Left renal cortex interstitium (tissue), 4 donors: Measurements from ENCODE around the gene PCCA. TPM values are rescaled to one million over a fixed set of nuclear protein-coding genes. Genes with fewer than 3 reads are reported as not detected.
"Not testable (repeated sequence)": the region's sequence is repeated elsewhere in the genome, so short reads cannot be mapped to it uniquely, and the experiment has no call there.

ENCODE experiments used
- DNase-seq, 4 donors: peaks; one replicate each; pipeline ENCODE4 v3.0.0-alpha.2; 2013; ENCODE audit warnings: low read depth in 4 of 4, low spot score in 2 of 4, missing footprints in 1 of 4
- polyA plus RNA-seq, 4 donors: library from polyadenylated mRNA; unstranded; fragments of 120-200 nt; gene quantifications; one replicate each; pipeline ENCODE4 v1.2.1, GENCODE V29; 2013; ENCODE audit not compliant: insufficient read length in 4 of 4

Gene PCCA
- polyA plus RNA-seq, 4 donors, result 45.1 to 66.6 (median 54.9) TPM

DNA sequence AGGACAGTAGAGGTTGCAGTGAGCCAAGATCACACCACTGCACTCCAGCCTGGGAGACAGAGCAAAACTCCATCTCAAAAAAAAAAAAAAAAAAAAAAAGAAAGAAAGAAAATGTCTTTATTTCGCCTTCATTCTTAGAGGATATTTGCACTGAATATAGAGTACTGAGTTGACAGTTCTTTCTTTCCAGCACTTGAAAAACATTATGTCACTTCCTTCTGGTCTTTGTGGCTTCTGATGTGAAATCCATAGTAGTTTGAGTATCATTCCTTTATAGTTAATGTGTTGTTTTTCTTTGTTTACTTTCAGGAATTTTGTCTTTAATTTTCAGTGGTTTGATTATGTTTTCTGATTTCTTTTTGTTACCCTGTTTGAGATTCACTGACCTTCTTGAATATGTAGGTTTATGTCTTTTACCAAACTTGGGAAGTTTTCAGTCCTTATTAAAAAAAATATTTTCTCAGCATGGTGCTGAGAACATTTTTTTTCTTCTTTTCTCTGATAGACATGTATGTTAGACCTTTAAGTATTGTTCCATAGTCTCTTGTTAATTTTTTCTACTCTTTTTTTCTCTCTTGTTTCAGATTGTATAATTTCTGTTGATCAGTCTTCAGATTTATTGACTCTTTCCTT lies 50.1 kb downstream of the PCCA start:
- no peak for DNase-seq

DNA sequence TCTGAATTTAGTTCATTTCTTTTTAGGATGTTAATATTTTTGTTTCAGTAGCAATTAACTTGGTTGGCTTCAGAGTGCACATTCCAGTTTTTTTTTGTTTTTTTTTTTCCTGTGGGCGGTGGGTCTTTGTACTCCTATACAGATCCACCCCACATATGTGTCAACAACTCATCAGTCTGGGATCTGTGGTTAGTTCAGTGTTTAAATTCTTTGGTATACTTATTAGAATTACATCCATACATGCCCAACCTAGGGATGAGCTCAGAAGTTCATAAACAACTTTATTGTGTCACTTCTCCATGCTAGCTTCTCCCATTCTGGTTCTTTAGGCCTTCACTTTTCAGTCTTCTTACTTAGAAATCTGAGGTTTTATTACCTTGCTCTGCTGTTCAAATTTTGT lies 50.9 kb downstream of the PCCA start:
- DNase-seq, result no peak

DNA sequence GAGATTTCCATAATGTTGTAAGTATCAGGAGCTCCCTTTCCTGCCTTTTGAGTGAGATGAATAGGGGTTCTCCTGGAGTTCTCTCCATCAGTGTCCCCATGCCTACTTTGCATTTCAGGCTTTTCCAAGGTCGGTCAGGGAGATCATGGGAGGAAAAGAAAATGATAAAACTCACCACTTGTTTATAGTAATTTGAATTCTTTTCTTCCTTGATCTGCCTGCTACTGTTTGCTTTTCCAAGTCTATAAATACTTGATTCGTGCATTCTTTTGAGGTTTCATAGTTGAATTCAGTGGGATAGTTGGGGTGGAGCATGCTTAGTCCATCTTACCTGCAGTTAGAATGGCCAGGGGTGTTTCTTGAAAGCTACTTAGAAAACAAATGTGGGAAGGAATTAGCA lies 51.5 kb downstream of the PCCA start:
- no peak for DNase-seq

DNA sequence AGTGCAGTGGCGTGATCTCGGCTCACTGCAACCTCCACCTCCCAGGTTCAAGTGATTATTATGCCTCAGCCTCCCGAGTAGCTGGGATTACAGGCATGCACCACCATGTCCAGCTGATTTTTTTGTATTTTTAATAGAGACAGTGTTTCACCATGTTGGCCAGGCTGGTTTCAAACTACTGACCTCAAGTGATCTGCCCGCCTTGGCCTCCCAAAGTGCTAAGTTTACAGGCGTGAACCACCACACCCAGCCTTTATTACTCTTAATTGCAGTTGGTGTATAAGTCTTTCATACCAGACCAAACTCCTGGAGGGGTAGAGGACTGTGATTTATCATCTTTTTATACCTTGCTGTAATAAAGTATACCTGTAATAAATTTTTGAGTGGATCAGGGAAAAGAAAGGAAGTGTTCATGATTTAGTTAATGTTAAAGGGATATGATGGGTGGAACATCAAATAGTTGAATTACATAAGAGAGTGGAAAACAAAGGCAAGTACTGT lies 52.6 kb downstream of the PCCA start:
- not testable (repeated sequence) for DNase-seq

DNA sequence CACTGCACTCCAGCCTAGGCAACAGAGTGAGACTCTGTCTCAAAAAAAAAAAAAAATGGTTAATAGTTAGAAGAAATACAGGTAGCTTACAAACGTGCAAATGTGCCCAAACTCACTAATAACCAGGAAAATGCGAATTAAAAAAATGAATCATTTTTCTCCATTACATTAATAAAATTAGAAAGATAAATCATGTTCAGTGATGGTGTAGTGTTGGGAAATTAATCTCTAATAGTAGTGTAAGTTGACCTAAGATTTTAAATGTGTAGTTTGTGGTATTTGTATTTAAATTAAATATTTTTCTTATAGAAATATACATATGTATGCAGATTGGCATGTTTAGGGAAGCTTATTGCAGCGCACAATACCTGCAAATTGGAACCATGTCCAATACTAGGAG lies 57.6 kb downstream of the PCCA start:
- no peak for DNase-seq

DNA sequence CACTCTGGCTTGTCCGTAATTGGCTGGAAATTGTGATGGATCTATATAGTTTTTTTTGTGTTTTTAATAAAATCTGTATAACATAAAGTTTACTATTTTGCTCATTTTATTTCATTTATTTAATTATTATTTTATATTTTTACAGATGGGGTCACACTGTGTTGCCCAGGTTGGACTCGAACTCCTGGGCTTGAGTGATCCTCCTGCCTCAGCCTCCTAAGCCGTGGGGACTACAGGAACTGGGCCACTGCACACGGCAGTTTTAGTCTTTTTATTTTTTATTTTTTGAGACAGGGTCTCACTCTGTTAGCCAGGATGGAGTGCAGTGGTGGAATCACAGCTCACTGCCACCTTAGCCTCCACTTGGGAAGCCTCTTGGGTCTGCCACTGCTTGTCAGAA lies 58.9 kb downstream of the PCCA start:
- DNase-seq, result no peak

DNA sequence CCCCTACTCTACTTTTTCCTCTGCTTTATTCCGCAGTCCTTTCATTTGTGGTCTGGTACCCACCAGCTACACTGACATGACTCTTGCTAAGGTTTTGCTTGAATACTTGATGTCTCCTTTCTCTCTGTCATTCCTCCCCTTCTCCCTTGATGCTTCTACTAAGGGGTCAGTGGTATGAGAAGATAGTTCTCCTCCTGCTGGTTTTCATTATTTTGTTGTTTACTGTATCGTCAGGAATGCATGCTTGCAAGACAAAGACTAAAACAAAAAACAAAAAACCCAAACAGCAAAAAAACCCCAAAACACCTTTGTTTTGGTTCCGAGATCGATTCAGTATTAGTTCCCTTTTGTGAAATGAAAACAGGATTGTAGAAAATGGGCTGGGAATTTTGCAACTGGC lies 59.5 kb downstream of the PCCA start:
- DNase-seq, result no peak

DNA sequence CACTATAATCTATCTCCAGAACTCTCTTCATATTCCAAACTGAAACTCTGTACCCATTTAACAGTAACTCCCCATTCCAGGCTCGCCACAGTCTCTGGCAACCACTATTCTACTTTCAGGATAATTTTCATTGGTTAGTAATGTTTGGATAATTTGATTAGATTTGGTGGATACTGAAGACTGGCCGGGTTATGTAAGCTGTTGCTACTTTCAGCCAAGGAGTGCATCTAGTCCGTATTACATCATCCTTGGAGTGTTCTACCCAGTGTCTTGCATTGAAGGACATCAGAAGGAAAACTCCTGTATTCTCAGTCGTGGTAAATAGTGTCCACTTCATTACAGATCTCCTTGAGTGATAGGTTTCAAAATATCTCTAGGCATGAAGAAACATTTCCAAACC lies 60.5 kb downstream of the PCCA start:
- DNase-seq, result no peak

DNA sequence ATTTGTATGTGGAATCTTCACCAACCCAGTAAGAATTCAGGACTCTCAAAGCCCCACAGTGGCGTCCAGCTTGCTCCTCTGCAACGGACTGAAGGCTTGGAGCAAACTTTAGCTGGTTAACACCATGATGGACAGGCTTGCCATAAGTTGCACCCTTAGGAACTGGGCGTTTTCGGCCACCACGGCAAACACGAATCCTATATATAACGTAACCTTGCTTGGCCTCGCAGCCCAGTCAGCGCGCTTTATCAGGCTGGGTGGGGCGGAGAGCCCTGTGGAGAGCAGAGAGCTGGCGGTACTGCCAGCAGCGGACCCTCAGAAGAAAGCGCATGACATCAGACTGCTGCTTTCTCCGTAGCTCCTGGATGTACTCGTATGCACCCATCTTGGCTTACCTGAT lies 61.8 kb downstream of the PCCA start:
- not testable (repeated sequence) for DNase-seq

DNA sequence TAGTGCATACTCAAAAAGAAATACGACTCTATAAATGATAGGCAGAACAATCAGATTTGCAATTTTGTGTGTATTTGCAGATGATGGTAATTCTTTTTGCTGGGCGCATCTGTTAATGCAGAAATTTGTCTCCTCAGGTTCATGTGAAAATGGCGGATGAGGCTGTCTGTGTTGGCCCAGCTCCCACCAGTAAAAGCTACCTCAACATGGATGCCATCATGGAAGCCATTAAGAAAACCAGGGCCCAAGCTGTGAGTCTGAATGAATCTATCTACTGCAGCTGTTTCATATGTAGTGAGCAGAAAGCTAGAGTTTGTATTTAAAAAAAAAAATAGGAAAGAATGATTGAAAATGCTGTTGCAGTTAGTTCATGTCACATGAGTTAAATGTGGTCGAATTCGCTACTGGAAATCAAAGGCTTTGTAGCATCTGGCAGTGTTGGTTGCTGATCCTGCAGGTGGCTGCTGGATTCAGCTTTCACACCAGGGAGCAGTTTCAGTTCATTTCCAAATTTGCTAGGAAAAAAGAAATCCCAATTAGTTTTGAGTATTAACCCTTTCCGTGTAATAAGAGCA lies 66.0 kb downstream of the PCCA start:
- no peak for DNase-seq

DNA sequence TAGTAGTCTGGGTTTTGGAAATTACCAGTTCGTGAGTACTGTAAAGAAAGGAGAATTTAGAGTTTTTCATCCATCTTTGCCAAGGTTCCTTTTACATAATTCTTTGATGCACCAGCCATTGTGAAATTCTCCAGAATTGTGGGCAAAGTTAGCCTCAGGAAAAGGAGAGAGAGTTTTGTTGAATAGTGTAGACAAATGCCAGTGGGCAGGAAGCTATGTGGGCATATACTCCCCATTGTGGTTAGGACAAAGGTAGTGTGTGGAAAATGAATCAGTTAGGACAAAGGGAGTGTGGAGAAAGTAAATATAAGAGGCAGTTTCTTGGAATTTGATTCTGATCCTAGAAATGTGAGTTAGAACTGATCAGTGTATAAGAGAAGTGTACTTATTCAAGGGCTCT lies 67.9 kb downstream of the PCCA start:
- no peak for DNase-seq

DNA sequence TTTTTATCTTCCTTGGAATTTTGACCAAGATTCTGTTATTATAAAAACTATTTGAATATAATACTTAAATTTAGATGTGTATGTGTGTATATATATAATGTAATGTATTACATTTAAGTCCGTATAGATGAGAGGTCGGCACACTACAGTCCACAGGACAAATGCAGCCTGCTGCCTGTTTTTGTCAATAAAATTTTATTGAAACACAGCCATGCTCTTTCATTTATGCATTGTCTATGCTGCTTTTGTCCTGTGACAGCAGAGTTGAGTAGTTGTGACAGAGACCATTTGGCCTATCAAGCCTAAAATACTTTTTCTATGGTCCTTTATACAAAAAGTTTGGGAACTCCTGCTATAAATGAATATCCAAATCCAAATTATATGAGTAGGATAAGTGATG lies 69.7 kb downstream of the PCCA start:
- no peak for DNase-seq

DNA sequence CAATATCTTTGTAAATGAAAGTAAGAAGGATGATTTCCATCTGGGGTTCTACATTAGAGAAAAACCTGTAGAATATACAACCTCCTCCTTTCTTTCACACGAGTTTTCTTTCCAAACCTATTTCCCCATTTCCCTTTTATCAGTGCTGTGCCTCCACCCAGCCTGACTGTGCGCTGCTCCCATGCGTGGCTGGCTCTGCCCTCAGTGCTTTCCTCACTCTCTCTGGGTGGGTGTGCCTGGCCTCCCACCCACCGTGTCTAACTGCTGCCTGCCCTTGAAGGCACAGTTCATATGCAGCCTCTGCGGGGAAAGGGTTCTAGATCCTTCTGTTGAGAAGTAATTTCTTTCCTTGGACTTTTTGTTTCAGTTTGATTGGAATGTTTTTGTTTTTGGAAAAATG lies 70.7 kb downstream of the PCCA start:
- no peak for DNase-seq

DNA sequence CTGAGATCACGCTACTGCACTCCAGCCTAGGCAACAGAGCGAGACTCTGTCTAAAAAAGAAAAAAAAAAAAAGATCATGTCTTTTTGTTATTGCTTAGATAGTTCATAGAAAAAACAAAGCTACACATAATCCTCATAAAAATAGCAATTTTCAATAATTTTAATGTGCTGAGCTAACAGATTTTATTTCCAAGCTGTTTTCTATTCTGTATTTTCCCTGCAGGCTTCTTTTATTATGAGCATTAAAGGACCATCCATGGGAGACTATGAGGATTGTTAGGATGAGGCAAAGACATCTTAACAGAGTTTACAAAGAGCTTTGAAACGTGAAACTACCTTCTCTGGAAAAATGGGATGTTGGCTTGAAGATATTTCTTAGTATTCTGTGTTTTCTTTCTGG lies 71.6 kb downstream of the PCCA start:
- DNase-seq, result no peak

DNA sequence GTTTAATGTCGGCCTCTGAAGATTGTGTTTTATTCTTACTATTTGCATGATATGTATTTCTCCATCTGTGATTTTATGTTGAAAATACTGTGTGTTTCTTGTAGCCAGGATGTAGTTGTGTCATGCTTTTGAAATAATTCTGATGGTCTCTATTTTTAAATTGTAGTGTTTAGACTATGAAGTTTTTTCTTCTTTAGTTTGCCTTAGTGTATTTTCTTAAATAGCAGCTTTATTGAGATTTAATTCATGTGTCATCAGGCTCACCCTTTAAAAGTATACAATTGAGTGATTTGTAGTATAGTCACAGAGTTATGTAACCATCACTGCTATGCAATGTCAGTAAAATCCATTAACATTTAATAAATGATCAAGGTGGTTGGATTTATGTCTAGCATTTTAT lies 74.5 kb downstream of the PCCA start:
- DNase-seq, result no peak

DNA sequence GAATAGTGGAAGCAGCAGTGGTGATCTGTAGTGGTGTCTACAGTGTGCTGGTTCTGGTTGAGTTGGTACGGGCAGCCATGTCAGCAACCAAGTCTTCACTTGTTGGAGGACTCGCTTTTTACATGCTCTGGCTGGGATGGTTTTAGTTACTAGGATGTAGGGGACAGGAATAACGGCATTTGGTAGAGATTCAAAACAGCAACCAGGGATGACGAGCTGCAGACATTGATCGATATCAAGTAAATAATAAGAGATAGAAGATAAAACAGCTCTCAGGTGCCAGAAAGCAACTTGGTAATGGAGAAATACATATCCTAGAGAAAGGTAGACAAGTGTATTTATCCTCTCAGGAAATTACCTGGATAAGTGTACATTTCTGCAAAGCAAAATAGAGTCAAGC lies 84.3 kb downstream of the PCCA start:
- no peak for DNase-seq

DNA sequence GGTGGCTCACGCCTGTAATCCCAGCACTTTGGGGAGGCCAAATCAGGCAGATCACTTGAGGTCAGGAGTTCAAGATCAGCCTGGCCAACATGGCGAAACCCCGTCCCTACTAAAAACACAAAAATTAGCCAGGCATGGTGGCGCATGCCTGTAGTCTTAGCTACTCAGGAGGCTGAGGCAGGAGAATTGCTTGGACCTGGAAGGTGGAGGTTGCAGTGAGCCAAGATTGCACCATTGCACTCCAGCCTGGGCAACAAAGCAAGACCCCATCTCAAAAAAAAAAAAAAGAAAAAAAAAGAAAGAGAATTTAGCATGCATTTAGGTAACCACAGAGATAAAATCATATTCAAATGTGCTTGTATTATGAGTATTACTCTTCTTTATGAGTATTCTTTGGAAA lies 85.6 kb downstream of the PCCA start:
- not testable (repeated sequence) for DNase-seq

DNA sequence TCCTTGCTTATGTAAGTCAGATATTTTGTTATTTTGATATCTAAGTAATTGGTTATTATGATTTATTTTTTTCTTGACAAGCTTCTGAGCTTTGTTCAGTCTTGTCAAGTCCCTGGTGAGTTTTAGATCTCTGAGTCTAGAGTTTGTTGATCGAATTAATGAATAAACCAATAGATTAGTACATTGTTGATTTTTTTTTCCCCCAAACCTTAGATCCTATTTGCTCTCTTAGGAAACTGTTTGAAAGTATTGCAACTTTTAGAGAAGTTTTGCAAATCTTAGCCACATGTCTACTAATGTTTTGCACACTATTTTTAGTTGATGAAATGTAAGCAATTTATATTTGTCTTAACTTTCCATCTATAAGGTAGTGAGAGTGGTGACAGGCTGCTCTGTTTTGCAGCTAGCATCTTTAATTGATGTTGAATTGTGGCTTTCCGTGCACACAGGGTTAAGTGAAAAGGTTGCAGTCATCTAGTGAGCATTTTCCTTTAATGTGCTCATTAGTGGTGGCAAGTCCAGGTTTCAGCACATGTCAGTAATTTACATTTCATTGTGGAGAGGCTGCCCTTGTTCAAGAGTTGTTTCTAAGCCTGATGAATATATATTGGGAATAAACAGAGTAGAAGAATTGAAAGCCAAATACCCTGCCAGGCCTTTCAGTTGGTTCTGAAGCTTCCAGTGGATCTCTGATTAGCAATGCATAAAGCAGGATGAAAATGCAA lies 86.3 kb downstream of the PCCA start:
- no peak for DNase-seq

DNA sequence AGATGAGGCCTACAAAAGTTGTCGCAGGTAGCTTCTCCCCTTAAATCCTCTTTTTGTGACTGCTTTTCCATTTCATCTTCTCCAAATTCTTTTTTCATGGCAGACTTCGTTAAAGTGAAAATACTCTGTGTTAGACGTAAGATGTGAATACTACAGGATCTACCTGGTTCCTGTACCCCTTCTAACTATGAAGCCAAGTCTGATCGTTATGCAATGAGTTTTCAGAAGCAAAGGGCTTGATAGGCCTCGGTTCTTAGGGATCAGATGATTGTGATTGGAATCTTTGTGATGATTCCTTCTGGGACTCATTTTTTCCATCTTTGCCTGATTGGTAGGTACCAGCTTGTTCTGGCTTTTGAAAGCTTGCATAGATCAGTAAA lies 86.9 kb downstream of the PCCA start:
- DNase-seq, result no peak

DNA sequence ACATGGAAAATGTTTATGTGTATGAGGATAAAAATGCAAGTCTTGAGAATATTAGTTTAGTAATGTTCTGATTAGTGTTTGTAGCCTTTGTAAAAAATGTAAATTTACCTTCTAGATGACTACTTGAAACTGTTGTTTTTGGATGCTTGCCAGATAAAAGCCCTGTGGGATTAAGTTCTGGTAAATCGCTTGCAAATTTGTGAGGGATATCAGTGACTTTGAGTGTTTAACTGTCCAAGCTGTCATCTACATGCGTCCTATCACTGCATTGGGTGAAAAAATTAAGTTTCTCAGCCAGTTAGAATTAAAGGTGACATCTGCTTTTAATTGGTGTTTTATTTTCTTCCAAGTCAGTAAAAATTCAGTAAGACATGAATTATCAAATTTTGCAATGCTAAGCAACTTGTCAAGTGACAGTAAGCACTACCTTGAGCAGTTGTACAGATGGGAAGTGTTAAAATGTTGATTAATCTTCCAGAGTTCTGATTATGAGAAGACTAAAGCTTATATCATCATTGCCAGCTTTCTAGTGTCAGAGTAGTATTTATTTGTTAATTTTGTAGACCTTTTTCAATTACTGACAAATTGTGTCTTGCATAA lies 88.0 kb downstream of the PCCA start:
- DNase-seq, result no peak

DNA sequence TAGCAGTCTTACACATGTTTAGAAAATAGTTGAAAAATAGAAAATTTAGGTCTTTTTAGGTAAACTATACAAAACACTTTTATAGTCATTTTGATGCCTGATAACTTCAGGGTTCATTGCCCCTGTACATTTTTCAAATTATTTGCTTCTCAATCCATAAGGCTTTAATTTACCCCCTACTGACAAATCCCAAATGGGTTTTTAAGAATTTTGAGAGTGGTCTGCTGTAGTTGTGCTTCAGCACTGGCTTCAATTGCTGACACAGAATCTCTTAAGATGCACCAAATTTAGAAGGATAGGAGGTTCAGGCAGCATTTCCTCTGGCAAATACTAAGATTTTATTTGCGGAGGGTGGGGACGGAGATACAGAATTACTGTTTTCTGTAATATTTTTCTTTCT lies 89.4 kb downstream of the PCCA start:
- no peak for DNase-seq

DNA sequence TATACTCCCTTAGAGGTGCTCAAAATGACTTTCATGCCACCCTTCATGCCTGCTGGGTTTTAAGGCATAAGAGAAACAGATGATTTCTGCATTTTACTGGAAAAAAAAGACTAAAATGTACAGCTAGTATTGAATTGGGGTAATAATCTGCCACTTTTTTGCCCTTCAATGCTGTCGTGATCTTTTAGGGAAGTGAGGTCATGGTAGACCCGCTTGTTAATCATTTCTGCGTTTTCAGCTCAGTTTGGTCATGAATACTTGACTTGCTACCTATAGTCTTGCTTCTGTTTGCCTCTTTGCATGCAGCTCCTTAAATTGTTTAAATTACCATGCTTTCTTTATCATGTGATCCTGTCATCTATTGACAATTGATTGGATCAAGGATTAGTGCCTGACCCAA lies 90.4 kb downstream of the PCCA start:
- DNase-seq, result no peak
